Smooth muscle cell (in vitro differentiated cells): ENCODE data around the gene PINLYP. TPM values are rescaled to one million over a fixed set of nuclear protein-coding genes. Genes with fewer than 3 reads are reported as not detected.

Experiments used
- DNase-seq: peaks from one replicate; lab custom pipeline; 2025; ENCODE audit not compliant: unreplicated experiment; lab: John Stamatoyannopoulos, UW
- H2AFZ ChIP-seq: fragments of 200-600 bp; sonication (generic); 2 replicates; pipeline ENCODE4 v1.6.0; 2016; ENCODE audit warnings: antibody characterized with exemption, low read depth, mild to moderate bottlenecking
- H3F3A ChIP-seq: fragments of 200-600 bp; sonication (generic); 2 replicates; pipeline ENCODE4 v1.6.0; 2017; ENCODE audit warnings: antibody characterized with exemption, low read depth
- H3K27ac ChIP-seq: fragments of 200-600 bp; sonication (generic); 2 replicates; pipeline ENCODE4 v1.5.1; 2016; ENCODE audit warnings: low read depth, mild to moderate bottlenecking
- H3K27me3 ChIP-seq: fragments of 200-600 bp; sonication (generic); 2 replicates; pipeline ENCODE4 v1.6.1; 2016; ENCODE audit warnings: low read depth, mild to moderate bottlenecking
- H3K36me3 ChIP-seq: fragments of 200-600 bp; sonication (generic); 2 replicates; pipeline ENCODE4 v1.5.1; 2016; ENCODE audit warnings: low read depth
- H3K4me1 ChIP-seq: fragments of 200-600 bp; sonication (generic); 2 replicates; pipeline ENCODE4 v1.5.1; 2016; ENCODE audit warnings: low read depth
- H3K4me2 ChIP-seq: fragments of 200-600 bp; sonication (generic); 2 replicates; pipeline ENCODE4 v1.6.0; 2016; ENCODE audit warnings: mild to moderate bottlenecking
- H3K4me3 ChIP-seq: fragments of 200-600 bp; sonication (generic); 2 replicates; pipeline ENCODE4 v1.5.1; 2016; ENCODE audit warnings: mild to moderate bottlenecking
- H3K79me2 ChIP-seq: fragments of 200-600 bp; sonication (generic); 2 replicates; pipeline ENCODE4 v1.6.0; 2016; ENCODE audit warnings: low read depth, mild to moderate bottlenecking
- H3K9ac ChIP-seq: fragments of 200-600 bp; sonication (generic); 2 replicates; pipeline ENCODE4 v1.6.0; 2016; ENCODE audit warnings: low read depth
- H3K9me3 ChIP-seq: fragments of 200-600 bp; sonication (generic); replicated peaks from 2 replicates; pipeline ENCODE4 v1.5.1; 2016; ENCODE audit warnings: low read depth
- H4K20me1 ChIP-seq: fragments of 200-600 bp; sonication (generic); 2 replicates; pipeline ENCODE4 v1.6.0; 2016; ENCODE audit warnings: low read depth
- WGBS: methylation state at CpG from one replicate; pipeline ENCODE4 v1.1.7; 2016; ENCODE audit warnings: low lambda C conversion rate; 5-methylcytosine and 5-hydroxymethylcytosine counted together
- polyA plus RNA-seq: library from polyadenylated mRNA; unstranded; fragments of >200 nt; fragmentation: Nextera tagmentation; extraction: Ambion mirVana; gene quantifications from 2 replicates; pipeline ENCODE4 v1.2.1, GENCODE V29; 2016
- total RNA-seq: library from RNA; depleted of rRNA; stranded (reverse); fragments of >200 nt; gene quantifications from 2 replicates; pipeline ENCODE4 v1.2.3, GENCODE V29; 2014
- TF ChIP-seq, protein P1 (sequence below): fragments of 200-600 bp; sonication (generic); IDR thresholded peaks from 2 replicates; pipeline ENCODE4 v1.5.1; 2017; ENCODE audit warnings: borderline replicate concordance, mild to moderate bottlenecking, antibody characterized with exemption; ENCODE audit not compliant: insufficient read depth, poor library complexity, severe bottlenecking

PINLYP gene
- total RNA-seq (1.7 and 5.5 TPM in 2 replicates), polyA plus RNA-seq (2.2 and 8.3 TPM in 2 replicates)

GRCh38 chr19:43575156-43575950 lies at the start of gene PINLYP, which contains the start of gene XRCC1:
Gene PINLYP, plus strand, starts transcription at chr19:43575801. Its CDS starts 1,391 bp downstream, at chr19:43577192.
Gene XRCC1, minus strand, starts transcription at chr19:43575527. Its CDS starts 69 bp downstream, at chr19:43575458.
- peak; percentile 86 for DNase-seq
- H2AFZ ChIP-seq, result peak within 1 kb of the TSS; percentile 97
- TF ChIP-seq, protein P1, sequence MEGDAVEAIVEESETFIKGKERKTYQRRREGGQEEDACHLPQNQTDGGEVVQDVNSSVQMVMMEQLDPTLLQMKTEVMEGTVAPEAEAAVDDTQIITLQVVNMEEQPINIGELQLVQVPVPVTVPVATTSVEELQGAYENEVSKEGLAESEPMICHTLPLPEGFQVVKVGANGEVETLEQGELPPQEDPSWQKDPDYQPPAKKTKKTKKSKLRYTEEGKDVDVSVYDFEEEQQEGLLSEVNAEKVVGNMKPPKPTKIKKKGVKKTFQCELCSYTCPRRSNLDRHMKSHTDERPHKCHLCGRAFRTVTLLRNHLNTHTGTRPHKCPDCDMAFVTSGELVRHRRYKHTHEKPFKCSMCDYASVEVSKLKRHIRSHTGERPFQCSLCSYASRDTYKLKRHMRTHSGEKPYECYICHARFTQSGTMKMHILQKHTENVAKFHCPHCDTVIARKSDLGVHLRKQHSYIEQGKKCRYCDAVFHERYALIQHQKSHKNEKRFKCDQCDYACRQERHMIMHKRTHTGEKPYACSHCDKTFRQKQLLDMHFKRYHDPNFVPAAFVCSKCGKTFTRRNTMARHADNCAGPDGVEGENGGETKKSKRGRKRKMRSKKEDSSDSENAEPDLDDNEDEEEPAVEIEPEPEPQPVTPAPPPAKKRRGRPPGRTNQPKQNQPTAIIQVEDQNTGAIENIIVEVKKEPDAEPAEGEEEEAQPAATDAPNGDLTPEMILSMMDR, result no peak
- H3K4me1 ChIP-seq, result peaks cover 10% of the 10 kb centered on the region
- H3K9ac ChIP-seq, result peak within 1 kb of the TSS; percentile 98
- H3K36me3 ChIP-seq, result no peaks in the 10 kb centered on the region
- no peaks in the 10 kb centered on the region for H3K9me3 ChIP-seq
- peak within 1 kb of the TSS; percentile 100 for H3K4me2 ChIP-seq
- H3F3A ChIP-seq, result no peaks in the 10 kb centered on the region
- no peaks in the 10 kb centered on the region for H3K27me3 ChIP-seq
- WGBS, result 1% methylated on average over 27 of the region's 51 CpGs
- peaks cover 15% of the 10 kb centered on the region for H3K79me2 ChIP-seq
- peak within 1 kb of the TSS; percentile 89 for H3K27ac ChIP-seq
- H3K4me3 ChIP-seq, result peak within 1 kb of the TSS; percentile 94
- H4K20me1 ChIP-seq, result no peaks in the 10 kb centered on the region

DNA sequence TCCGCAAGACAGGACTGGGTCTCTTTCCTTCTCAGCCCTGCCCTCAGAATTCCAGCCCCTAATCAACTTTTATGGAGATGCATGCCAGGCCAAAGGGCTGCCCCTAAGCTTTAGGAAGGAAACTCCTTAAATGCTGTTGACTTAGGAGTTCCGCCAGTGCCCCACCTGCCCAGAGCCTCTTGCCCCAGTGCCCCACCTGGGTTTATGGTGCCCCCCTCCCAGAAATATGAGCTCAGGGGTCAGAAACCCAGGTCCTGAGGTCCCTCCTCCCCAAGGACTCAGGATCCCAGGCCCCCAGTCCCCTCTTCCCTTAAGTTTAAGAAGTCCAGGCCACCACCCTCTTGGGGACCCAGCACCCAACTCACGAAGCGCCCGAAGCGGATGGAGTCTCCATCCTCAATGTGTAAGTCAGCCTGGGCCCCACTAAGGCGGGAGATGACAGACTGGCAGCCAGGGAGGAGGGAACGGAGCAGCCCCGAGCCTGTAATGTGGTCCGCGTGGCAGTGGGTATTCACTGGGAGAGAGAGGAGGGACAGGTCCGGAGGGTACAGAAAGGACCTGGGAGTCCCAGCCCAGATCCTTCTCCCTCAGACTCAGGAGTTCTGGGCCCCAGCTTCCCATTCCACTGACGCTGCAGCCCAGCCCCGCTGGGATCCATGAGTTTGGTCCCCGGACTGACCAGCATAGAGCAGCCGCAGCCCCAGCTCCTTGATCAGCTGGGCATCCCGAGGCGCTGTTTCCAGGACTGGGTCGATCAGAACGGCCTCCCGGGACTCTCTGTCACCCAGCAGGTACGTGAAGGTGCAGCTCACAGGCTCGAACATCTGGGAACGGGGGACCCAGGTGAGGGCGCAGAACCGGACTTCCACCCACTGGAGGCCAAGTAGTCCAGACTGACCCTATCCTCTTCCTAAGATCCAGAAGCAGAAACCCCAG lies 49.5 kb upstream of the PINLYP start:
- WGBS, result 3% methylated on average over 26 of the region's 26 CpGs
- peak overlapping the region; percentile 75 for H3K9ac ChIP-seq
- TF ChIP-seq, protein P1, result no peak
- peaks cover 14% of the 10 kb centered on the region for H3K4me1 ChIP-seq
- H3F3A ChIP-seq, result no peaks in the 10 kb centered on the region
- DNase-seq, result peak; percentile 30
- H3K4me2 ChIP-seq, result peak overlapping the region; percentile 96
- H3K9me3 ChIP-seq, result no peaks in the 10 kb centered on the region
- no peaks in the 10 kb centered on the region for H3K27me3 ChIP-seq
- H2AFZ ChIP-seq, result no peak overlapping the region
- peak overlapping the region; percentile 76 for H3K27ac ChIP-seq
- H4K20me1 ChIP-seq, result peaks cover 16% of the 10 kb centered on the region
- no peaks in the 10 kb centered on the region for H3K36me3 ChIP-seq
- H3K4me3 ChIP-seq, result peak overlapping the region; percentile 87
- peaks cover 27% of the 10 kb centered on the region for H3K79me2 ChIP-seq

GRCh38 chr19:43526884-43527859 lies 48.4 kb upstream of the PINLYP start, which contains the start of gene ETHE1:
Gene ETHE1, minus strand, starts transcription at chr19:43527201. Its CDS starts 24 bp downstream, at chr19:43527177.
- TF ChIP-seq, protein P1, result no peak
- H3K36me3 ChIP-seq, result no peaks in the 10 kb centered on the region
- peak within 1 kb of the TSS; percentile 68 for H2AFZ ChIP-seq
- H3K27ac ChIP-seq, result peak within 1 kb of the TSS; percentile 76
- H3K4me3 ChIP-seq, result peak within 1 kb of the TSS; percentile 87
- H3K4me1 ChIP-seq, result peaks cover 14% of the 10 kb centered on the region
- peak within 1 kb of the TSS; percentile 75 for H3K9ac ChIP-seq
- H3K27me3 ChIP-seq, result no peaks in the 10 kb centered on the region
- H3F3A ChIP-seq, result no peaks in the 10 kb centered on the region
- peak; percentile 45 for DNase-seq
- H3K9me3 ChIP-seq, result no peaks in the 10 kb centered on the region
- WGBS, result 10% methylated on average over 54 of the region's 54 CpGs
- peaks cover 16% of the 10 kb centered on the region for H4K20me1 ChIP-seq
- peaks cover 20% of the 10 kb centered on the region for H3K79me2 ChIP-seq
- peak within 1 kb of the TSS; percentile 96 for H3K4me2 ChIP-seq
